GM21737 (cell line): ENCODE results near the gene AFF3.
"Not testable (repeated sequence)": the region's sequence is repeated elsewhere in the genome, so short reads cannot be mapped to it uniquely, and the experiment has no call there.

ENCODE experiments used
- ATAC-seq: cut with Tn5 transposase; IDR thresholded peaks from one replicate; pipeline ENCODE4 v1.9.1; 2021; ENCODE audit warnings: mild to moderate bottlenecking, moderate library complexity; ENCODE audit not compliant: unreplicated experiment

The AFF3 gene

GRCh38 chr2:99776206-99776905 lies 366.0 kb downstream of the AFF3 start:
- no peak for ATAC-seq

- no peak for ATAC-seq
Measured at GRCh38 chr2:99775585-99775984, 366.8 kb downstream of the AFF3 start.

GRCh38 chr2:99773642-99774041 lies 368.7 kb downstream of the AFF3 start:
- ATAC-seq: not testable (repeated sequence)

GRCh38 chr2:99772591-99773331 lies 369.6 kb downstream of the AFF3 start:
- ATAC-seq: no peak

GRCh38 chr2:99771681-99772333 lies 370.6 kb downstream of the AFF3 start:
- ATAC-seq: no peak

- no peak for ATAC-seq
Measured at GRCh38 chr2:99770876-99771275, 371.5 kb downstream of the AFF3 start.

GRCh38 chr2:99765731-99766318 lies 376.6 kb downstream of the AFF3 start:
- no peak for ATAC-seq

- ATAC-seq: no peak
Measured at GRCh38 chr2:99763764-99764163, 378.6 kb downstream of the AFF3 start.

- ATAC-seq: no peak
Measured at GRCh38 chr2:99762714-99763113, 379.7 kb downstream of the AFF3 start.

GRCh38 chr2:99757611-99758114 lies 384.7 kb downstream of the AFF3 start:
- no peak for ATAC-seq

GRCh38 chr2:99756059-99756458 lies 386.3 kb downstream of the AFF3 start:
- no peak for ATAC-seq

- ATAC-seq: no peak
Measured at GRCh38 chr2:99754210-99754609, 388.2 kb downstream of the AFF3 start.

GRCh38 chr2:99753505-99753904 lies 388.9 kb downstream of the AFF3 start:
- no peak for ATAC-seq

GRCh38 chr2:99748344-99748743 lies 394.0 kb downstream of the AFF3 start:
- no peak for ATAC-seq

- ATAC-seq: no peak
Measured at GRCh38 chr2:99747842-99748241, 394.5 kb downstream of the AFF3 start.

GRCh38 chr2:99743146-99743545 lies 399.2 kb downstream of the AFF3 start:
- no peak for ATAC-seq

- no peak for ATAC-seq
Measured at GRCh38 chr2:99737537-99737936, 404.9 kb downstream of the AFF3 start.

- no peak for ATAC-seq
Measured at GRCh38 chr2:99735753-99736152, 406.6 kb downstream of the AFF3 start.

GRCh38 chr2:99735314-99735713 lies 407.1 kb downstream of the AFF3 start:
- ATAC-seq: not testable (repeated sequence)

GRCh38 chr2:99734236-99734635 lies 408.2 kb downstream of the AFF3 start:
- no peak for ATAC-seq
